Measurements from ENCODE around the gene NUCKS1. TPM values are rescaled to one million over a fixed set of nuclear protein-coding genes. Genes with fewer than 3 reads are reported as not detected.

Gene NUCKS1
- polyA plus RNA-seq, 1 donor from 2014 or later = 134 TPM

GRCh38 chr1:205763980-205764379 lies 14.0 kb upstream of the NUCKS1 start:
- H3K4me3 ChIP-seq (ENCODE audit: low read length) = no peak overlapping the region
- no peaks in the 10 kb centered on the region for H3K27me3 ChIP-seq (ENCODE audit: insufficient read depth, low read depth, low read length)
- no peak overlapping the region for H2AFZ ChIP-seq (ENCODE audit: low read depth, low read length)
- H3K9ac ChIP-seq (ENCODE audit: low read length) = no peak overlapping the region
- TF ChIP-seq EZH2 (IDR thresholded peaks at IDR 0.05; ENCODE audit: borderline replicate concordance, insufficient read depth, low read length, poor library complexity, severe bottlenecking) = no peak
- no peak for TF ChIP-seq RAD21 (conservative IDR thresholded peaks at IDR 0.05)
- TF ChIP-seq, protein P1, sequence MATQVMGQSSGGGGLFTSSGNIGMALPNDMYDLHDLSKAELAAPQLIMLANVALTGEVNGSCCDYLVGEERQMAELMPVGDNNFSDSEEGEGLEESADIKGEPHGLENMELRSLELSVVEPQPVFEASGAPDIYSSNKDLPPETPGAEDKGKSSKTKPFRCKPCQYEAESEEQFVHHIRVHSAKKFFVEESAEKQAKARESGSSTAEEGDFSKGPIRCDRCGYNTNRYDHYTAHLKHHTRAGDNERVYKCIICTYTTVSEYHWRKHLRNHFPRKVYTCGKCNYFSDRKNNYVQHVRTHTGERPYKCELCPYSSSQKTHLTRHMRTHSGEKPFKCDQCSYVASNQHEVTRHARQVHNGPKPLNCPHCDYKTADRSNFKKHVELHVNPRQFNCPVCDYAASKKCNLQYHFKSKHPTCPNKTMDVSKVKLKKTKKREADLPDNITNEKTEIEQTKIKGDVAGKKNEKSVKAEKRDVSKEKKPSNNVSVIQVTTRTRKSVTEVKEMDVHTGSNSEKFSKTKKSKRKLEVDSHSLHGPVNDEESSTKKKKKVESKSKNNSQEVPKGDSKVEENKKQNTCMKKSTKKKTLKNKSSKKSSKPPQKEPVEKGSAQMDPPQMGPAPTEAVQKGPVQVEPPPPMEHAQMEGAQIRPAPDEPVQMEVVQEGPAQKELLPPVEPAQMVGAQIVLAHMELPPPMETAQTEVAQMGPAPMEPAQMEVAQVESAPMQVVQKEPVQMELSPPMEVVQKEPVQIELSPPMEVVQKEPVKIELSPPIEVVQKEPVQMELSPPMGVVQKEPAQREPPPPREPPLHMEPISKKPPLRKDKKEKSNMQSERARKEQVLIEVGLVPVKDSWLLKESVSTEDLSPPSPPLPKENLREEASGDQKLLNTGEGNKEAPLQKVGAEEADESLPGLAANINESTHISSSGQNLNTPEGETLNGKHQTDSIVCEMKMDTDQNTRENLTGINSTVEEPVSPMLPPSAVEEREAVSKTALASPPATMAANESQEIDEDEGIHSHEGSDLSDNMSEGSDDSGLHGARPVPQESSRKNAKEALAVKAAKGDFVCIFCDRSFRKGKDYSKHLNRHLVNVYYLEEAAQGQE (IDR thresholded peaks at IDR 0.05; ENCODE audit: borderline replicate concordance) = no peak
- TF ChIP-seq CTCF (IDR thresholded peaks at IDR 0.05; ENCODE audit: poor library complexity, severe bottlenecking) = no peak
- TF ChIP-seq SMC3 (conservative IDR thresholded peaks at IDR 0.05; ENCODE audit: poor library complexity) = no peak
- no peak for TF ChIP-seq EP300 (conservative IDR thresholded peaks at IDR 0.05; ENCODE audit: poor library complexity, severe bottlenecking)
- TF ChIP-seq POLR2AphosphoS5 (IDR thresholded peaks at IDR 0.05) = no peak
- no peak for TF ChIP-seq TAF1 (IDR thresholded peaks at IDR 0.05; ENCODE audit: low read depth)
- no peak for TF ChIP-seq MXI1 (conservative IDR thresholded peaks at IDR 0.05; ENCODE audit: poor library complexity, severe bottlenecking)
- no peaks in the 10 kb centered on the region for H3K36me3 ChIP-seq (ENCODE audit: insufficient read depth, low read length)
- H3K9me3 ChIP-seq (ENCODE audit: low read length) = no peaks in the 10 kb centered on the region
- no peaks in the 10 kb centered on the region for H4K20me1 ChIP-seq (ENCODE audit: insufficient read depth)
- H3K4me2 ChIP-seq (ENCODE audit: low read length) = no peak overlapping the region
- no peaks in the 10 kb centered on the region for H3F3A ChIP-seq (ENCODE audit: insufficient read depth, low read length, poor library complexity, severe bottlenecking)
- no peaks in the 10 kb centered on the region for H3K79me2 ChIP-seq (replicated peaks; ENCODE audit: insufficient read depth, low read length)
- no peak overlapping the region for H3K27ac ChIP-seq (ENCODE audit: low read length)
- H3K9me2 ChIP-seq (ENCODE audit: insufficient read depth, low read length) = no peaks in the 10 kb centered on the region

DNA sequence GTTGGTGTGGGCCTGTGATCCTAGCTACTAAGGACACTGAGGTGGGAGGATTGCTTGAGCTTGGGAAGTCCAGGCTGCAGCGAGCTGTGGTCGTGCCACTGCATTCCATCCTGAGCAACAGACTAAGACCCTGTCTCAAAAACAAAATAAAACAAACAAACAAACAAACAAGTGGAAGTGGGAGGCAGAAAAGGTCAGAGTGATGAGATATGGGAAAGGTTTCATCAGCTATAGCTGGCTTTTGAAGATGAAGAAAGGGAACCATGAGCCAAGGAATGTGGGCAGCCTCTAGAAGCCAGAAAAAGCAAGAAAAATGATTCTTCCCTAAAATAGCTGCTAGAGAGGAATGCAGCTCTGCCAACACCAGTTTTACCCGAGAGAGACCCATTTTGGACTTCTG lies 10.6 kb upstream of the NUCKS1 start:
- Histone ChIP-seq H4K20me1 (ENCODE audit: insufficient read depth) (no peaks in the 10 kb centered on the region), H3K27ac (ENCODE audit: low read length) (no peak overlapping the region), H3K79me2 (replicated peaks; ENCODE audit: insufficient read depth, low read length) (no peaks in the 10 kb centered on the region), H3K27me3 (ENCODE audit: insufficient read depth, low read depth, low read length) (no peaks in the 10 kb centered on the region), H3K4me3 (ENCODE audit: low read length) (no peak overlapping the region), H3K9ac (ENCODE audit: low read length) (no peak overlapping the region), H2AFZ (ENCODE audit: low read depth, low read length) (no peak overlapping the region), H3K4me2 (ENCODE audit: low read length) (no peak overlapping the region), H3F3A (ENCODE audit: insufficient read depth, low read length, poor library complexity, severe bottlenecking) (no peaks in the 10 kb centered on the region), H3K36me3 (ENCODE audit: insufficient read depth, low read length) (no peaks in the 10 kb centered on the region), H3K9me3 (ENCODE audit: low read length) (no peaks in the 10 kb centered on the region), H3K9me2 (ENCODE audit: insufficient read depth, low read length) (no peaks in the 10 kb centered on the region)
- TF ChIP-seq RAD21 (conservative IDR thresholded peaks at IDR 0.05) (no peak), POLR2AphosphoS5 (IDR thresholded peaks at IDR 0.05) (no peak), SMC3 (conservative IDR thresholded peaks at IDR 0.05; ENCODE audit: poor library complexity) (no peak), CTCF (IDR thresholded peaks at IDR 0.05; ENCODE audit: poor library complexity, severe bottlenecking) (no peak), MXI1 (conservative IDR thresholded peaks at IDR 0.05; ENCODE audit: poor library complexity, severe bottlenecking) (no peak), EZH2 (IDR thresholded peaks at IDR 0.05; ENCODE audit: borderline replicate concordance, insufficient read depth, low read length, poor library complexity, severe bottlenecking) (no peak), EP300 (conservative IDR thresholded peaks at IDR 0.05; ENCODE audit: poor library complexity, severe bottlenecking) (no peak), TAF1 (IDR thresholded peaks at IDR 0.05; ENCODE audit: low read depth) (no peak)
- TF ChIP-seq, protein P1 (IDR thresholded peaks at IDR 0.05; ENCODE audit: borderline replicate concordance) = no peak

All from neural cell (in vitro differentiated cells).